Thoracic aorta (tissue), 2 donors: ENCODE data around the gene OR13J1. TPM values are rescaled to one million over a fixed set of nuclear protein-coding genes. Genes with fewer than 3 reads are reported as not detected.

Experiments used
- ATAC-seq: fragments of 150-250 bp; one replicate; pipeline ENCODE4 v1.8.0; 2017; ENCODE audit warnings: low read depth; ENCODE audit not compliant: insufficient number of reproducible peaks, low FRiP score
- DNase-seq: peaks from one replicate; pipeline ENCODE4 v3.0.0-alpha.2; 2020; ENCODE audit warnings: low spot score
- H3K27ac ChIP-seq, 2 donors: fragments of 200-600 bp; sonication (generic); 1 replicate in 1 of 2; 2 replicates in 1 of 2; pipeline ENCODE4 v1.5.1; 2016; ENCODE audit warnings: mild to moderate bottlenecking in 2 of 2, moderate library complexity in 2 of 2
- H3K27me3 ChIP-seq: fragments of 200-600 bp; sonication (generic); replicated peaks from 2 replicates; pipeline ENCODE4 v1.6.0; 2016; ENCODE audit warnings: mild to moderate bottlenecking; ENCODE audit not compliant: insufficient read depth
- H3K36me3 ChIP-seq: fragments of 200-600 bp; sonication (generic); one replicate; pipeline ENCODE4 v1.5.1; 2016
- H3K4me1 ChIP-seq, 2 donors: fragments of 200-600 bp; sonication (generic); 1 replicate in 1 of 2; 2 replicates in 1 of 2; pipeline versions ENCODE4 v1.5.1 to v1.6.0; 2016; ENCODE audit warnings: low read depth in 2 of 2, mild to moderate bottlenecking in 1 of 2; ENCODE audit not compliant: control insufficient read depth in 1 of 2
- H3K4me3 ChIP-seq: fragments of 200-600 bp; sonication (generic); 2 replicates; pipeline ENCODE4 v1.5.1; 2016; ENCODE audit warnings: mild to moderate bottlenecking
- H3K9me3 ChIP-seq: fragments of 200-600 bp; sonication (generic); 2 replicates; pipeline ENCODE4 v1.5.1; 2016
- total RNA-seq, 2 donors: library from RNA; depleted of rRNA; stranded (reverse); fragments of >200 nt; gene quantifications; one replicate each; pipeline versions ENCODE4 v1.1.0 to v1.2.3, GENCODE V29; 2016
- TF ChIP-seq, protein P1 (sequence below): fragments of 200-600 bp; sonication (generic); IDR thresholded peaks from one replicate; pipeline ENCODE4 v1.5.1; 2019; ENCODE audit warnings: antibody characterized with exemption

OR13J1 gene
- total RNA-seq, 2 donors from 2014 or later: not detected

GRCh38 chr9:35829764-35830096 lies 40.5 kb downstream of the OR13J1 start:
- Histone ChIP-seq H3K4me1 (peaks cover 15 to 68% of the 10 kb centered on the region in 2 donors), H3K36me3 (no peaks in the 10 kb centered on the region), H3K27me3 (no peaks in the 10 kb centered on the region), H3K4me3 (peak overlapping the region; percentile 88), H3K9me3 (no peaks in the 10 kb centered on the region), H3K27ac (peak overlapping the region; percentile 87 to 88)
- DNase-seq (no peak), ATAC-seq (no peak)
- TF ChIP-seq, protein P1, sequence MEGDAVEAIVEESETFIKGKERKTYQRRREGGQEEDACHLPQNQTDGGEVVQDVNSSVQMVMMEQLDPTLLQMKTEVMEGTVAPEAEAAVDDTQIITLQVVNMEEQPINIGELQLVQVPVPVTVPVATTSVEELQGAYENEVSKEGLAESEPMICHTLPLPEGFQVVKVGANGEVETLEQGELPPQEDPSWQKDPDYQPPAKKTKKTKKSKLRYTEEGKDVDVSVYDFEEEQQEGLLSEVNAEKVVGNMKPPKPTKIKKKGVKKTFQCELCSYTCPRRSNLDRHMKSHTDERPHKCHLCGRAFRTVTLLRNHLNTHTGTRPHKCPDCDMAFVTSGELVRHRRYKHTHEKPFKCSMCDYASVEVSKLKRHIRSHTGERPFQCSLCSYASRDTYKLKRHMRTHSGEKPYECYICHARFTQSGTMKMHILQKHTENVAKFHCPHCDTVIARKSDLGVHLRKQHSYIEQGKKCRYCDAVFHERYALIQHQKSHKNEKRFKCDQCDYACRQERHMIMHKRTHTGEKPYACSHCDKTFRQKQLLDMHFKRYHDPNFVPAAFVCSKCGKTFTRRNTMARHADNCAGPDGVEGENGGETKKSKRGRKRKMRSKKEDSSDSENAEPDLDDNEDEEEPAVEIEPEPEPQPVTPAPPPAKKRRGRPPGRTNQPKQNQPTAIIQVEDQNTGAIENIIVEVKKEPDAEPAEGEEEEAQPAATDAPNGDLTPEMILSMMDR: no peak

GRCh38 chr9:35829084-35829763 lies 41.0 kb downstream of the OR13J1 start, which contains the start of gene TMEM8B:
Gene TMEM8B (plus strand): TSS chr9:35829228. CDS start chr9:35829448, 220 bp downstream.
- Histone ChIP-seq H3K27ac (peak within 1 kb of the TSS; percentile 87 to 88), H3K36me3 (no peaks in the 10 kb centered on the region), H3K27me3 (no peaks in the 10 kb centered on the region), H3K4me3 (peak within 1 kb of the TSS; percentile 88), H3K4me1 (peaks cover 15 to 65% of the 10 kb centered on the region in 2 donors), H3K9me3 (no peaks in the 10 kb centered on the region)
- TF ChIP-seq, protein P1: no peak
- ATAC-seq (peak; percentile 57), DNase-seq (peak; percentile 96)

- peak within 1 kb of the TSS; percentile 87 to 88 for H3K27ac ChIP-seq
- no peaks in the 10 kb centered on the region for H3K9me3 ChIP-seq
- H3K36me3 ChIP-seq: no peaks in the 10 kb centered on the region
- H3K4me3 ChIP-seq: peak within 1 kb of the TSS; percentile 88
- no peaks in the 10 kb centered on the region for H3K27me3 ChIP-seq
- DNase-seq (no peak), ATAC-seq (no peak)
- peaks cover 14 to 60% of the 10 kb centered on the region in 2 donors for H3K4me1 ChIP-seq
- TF ChIP-seq, protein P1: no peak
Measured at GRCh38 chr9:35828716-35829083, 41.5 kb downstream of the OR13J1 start, which contains the start of gene FAM221B. Gene FAM221B (minus strand): TSS chr9:35828732. CDS start chr9:35826161, 2,571 bp downstream.

DNA sequence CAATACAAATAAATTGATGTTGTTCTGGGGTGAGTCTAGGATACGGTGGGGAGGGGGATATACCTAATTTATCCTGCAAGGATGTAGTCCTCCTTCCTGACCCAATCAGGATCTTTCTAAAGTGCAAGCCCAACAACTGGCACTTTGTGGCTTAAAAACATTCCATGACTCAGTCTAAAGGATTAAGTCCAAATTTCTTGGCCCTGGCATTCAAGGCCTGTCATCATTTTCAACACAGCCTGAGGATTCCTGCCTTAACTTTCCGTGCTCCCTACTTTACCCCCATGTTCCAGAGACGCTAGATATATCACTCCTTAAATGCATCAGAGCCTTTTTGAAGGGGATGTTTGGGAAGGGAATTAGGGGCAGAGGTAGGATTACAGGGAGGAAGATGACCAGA lies 42.7 kb downstream of the OR13J1 start:
- H3K27me3 ChIP-seq: no peaks in the 10 kb centered on the region
- no peak overlapping the region for H3K4me3 ChIP-seq
- H3K36me3 ChIP-seq: no peaks in the 10 kb centered on the region
- peak overlapping the region; percentile 77 to 88 for H3K27ac ChIP-seq
- H3K9me3 ChIP-seq: no peaks in the 10 kb centered on the region
- H3K4me1 ChIP-seq: peaks cover 11 to 48% of the 10 kb centered on the region in 2 donors
- ATAC-seq (peak; percentile 23), DNase-seq (no peak)
- TF ChIP-seq, protein P1: no peak

DNA sequence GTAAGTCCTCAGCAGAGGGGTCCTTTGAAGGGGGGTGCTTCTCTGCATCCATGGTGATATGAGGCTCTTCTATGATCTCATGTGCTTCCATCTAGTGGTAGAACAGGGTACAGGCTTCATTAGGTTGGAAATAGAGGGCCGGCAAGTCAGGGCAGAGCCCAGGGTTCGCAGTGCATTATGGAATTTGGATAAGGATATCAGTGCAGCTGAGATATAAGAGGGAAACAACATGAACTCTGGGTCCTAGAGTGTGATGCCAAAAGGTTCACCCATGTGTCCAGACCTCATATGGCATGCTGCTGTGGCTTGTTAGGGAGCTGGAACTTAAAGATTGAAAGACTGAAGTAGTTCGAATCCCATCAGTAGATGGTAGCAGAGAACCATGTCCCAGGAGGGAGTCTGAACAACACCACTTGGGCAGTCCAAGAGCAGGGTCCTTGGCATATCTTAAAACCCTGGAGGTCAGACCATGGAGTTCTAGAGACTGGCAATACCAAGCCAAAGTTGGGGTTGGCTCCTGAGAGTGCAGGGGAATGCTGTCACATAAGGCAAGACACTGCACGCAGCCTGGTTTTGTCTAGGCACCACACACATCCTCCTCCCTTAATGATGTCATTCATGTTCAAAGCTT lies 44.0 kb downstream of the OR13J1 start:
- Histone ChIP-seq H3K4me1 (peaks cover 11 to 35% of the 10 kb centered on the region in 2 donors), H3K9me3 (no peaks in the 10 kb centered on the region), H3K4me3 (no peak overlapping the region), H3K27ac (no peak overlapping the region), H3K36me3 (no peaks in the 10 kb centered on the region), H3K27me3 (no peaks in the 10 kb centered on the region)
- TF ChIP-seq, protein P1: peak; percentile 71
- DNase-seq (no peak), ATAC-seq (peak; percentile 33)
